WTC11 (cell line): ENCODE data around the gene ASMTL.

Experiments
- CTCF ChIP-seq: fragments of 200-600 bp; IDR thresholded peaks from 2 replicates; pipeline ENCODE4 v1.8.0; 2022; ENCODE audit warnings: antibody characterized with exemption
- ETV6 ChIP-seq: sonication (generic); formaldehyde crosslinking; IDR thresholded peaks from 2 replicates; pipeline ENCODE4 v1.8.1; 2022; ENCODE audit warnings: mild to moderate bottlenecking, missing genetic modification reagents
- FOXK1 ChIP-seq: sonication (generic); formaldehyde crosslinking; IDR thresholded peaks from 2 replicates; pipeline ENCODE4 v1.8.0; 2022; ENCODE audit warnings: mild to moderate bottlenecking, moderate library complexity, missing genetic modification reagents

DNA sequence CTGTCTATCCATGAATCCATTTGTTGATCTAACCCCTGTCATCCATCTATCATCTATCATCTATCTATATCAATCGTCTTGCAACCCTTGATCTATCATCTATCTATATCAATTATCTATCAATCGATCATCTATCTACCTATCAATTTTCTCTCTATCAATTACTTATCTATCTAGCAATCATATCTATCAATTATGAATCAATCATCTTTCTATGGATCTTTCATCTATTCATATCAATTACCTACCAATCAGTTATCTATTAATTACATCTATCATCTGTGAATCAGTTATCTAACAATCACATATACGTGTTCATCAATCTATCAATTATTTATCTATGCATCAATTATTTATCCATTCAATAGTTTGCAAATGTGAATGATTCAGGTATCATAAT is 24.5 kb upstream of the ASMTL start:
- TF ChIP-seq CTCF = no peak
- TF ChIP-seq FOXK1 (CRISPR knock-in tag) = no peak
- TF ChIP-seq ETV6 = no peak
